ENCODE results near the gene CPT1B. TPM values are rescaled to one million over a fixed set of nuclear protein-coding genes. Genes with fewer than 3 reads are reported as not detected.

The CPT1B gene
- total and polyA plus RNA-seq, 12 donors, result 61.2 to 487 (median 398) TPM

- TF ChIP-seq, protein P1, sequence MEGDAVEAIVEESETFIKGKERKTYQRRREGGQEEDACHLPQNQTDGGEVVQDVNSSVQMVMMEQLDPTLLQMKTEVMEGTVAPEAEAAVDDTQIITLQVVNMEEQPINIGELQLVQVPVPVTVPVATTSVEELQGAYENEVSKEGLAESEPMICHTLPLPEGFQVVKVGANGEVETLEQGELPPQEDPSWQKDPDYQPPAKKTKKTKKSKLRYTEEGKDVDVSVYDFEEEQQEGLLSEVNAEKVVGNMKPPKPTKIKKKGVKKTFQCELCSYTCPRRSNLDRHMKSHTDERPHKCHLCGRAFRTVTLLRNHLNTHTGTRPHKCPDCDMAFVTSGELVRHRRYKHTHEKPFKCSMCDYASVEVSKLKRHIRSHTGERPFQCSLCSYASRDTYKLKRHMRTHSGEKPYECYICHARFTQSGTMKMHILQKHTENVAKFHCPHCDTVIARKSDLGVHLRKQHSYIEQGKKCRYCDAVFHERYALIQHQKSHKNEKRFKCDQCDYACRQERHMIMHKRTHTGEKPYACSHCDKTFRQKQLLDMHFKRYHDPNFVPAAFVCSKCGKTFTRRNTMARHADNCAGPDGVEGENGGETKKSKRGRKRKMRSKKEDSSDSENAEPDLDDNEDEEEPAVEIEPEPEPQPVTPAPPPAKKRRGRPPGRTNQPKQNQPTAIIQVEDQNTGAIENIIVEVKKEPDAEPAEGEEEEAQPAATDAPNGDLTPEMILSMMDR (IDR thresholded peaks at IDR 0.05), result peak in 5 of 9 donors; percentile 14 to 31 (median 25)
- Histone ChIP-seq H3K36me3 (peaks cover 0 to 18% (median 0%) of the 10 kb centered on the region in 9 donors), H3K27ac (peak overlapping the region in 1 of 10 donors; percentile 93), H3K27me3 (peaks cover 0 to 3% (median 0%) of the 10 kb centered on the region in 7 donors), H3K4me3 (peak overlapping the region in 3 of 10 donors; percentile 62 to 95 (median 81)), H3K9me3 (no peaks in the 10 kb centered on the region), H3K4me1 (peaks cover 7 to 54% (median 44%) of the 10 kb centered on the region in 9 donors)
- WGBS, 2 donors, result 86 to 87% methylated on average over 27 of the region's 27 CpGs
- ATAC-seq (peak in 1 of 8 donors; percentile 1), DNase-seq (peak in 1 of 2 donors; percentile 38)
- intact Hi-C loops (cut with DNase I), result loop anchor here in 6 of 10 donors (5.0 kb wide), 5 partner anchors 47 to 87 kb away; partner anchors contain the start of gene SHANK3 (in 2 of the 6)
These were observed 47.5 kb upstream of the CPT1B start for GRCh38 chr22:50625568-50626313.

DNA sequence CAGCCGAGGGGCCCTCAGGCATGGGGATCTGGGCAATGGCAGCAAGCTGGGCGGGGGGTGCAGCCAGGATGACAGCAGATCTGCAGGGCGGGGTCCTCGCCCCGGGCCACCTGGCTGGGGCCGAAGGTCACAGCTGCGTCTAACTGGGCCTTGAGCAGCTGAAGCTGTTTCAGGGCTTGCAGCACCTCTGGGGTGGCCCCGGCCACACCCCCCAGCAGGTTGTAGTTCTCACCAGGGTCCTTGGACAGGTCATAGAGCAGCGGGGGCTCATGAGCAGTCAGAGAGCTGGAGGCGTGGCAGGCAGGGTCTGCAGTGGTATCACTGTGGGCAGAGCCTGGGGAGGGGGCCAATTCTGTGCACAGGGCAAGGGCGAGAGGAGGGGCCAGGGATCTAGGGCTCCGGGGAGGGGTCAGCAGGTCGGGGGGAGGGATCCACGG is 46.9 kb upstream of the CPT1B start:
- 88% methylated on average over 14 of the region's 14 CpGs for WGBS, 2 donors
- DNase-seq (no peak), ATAC-seq (no peak)
- TF ChIP-seq, protein P1 (IDR thresholded peaks at IDR 0.05), result no peak
- intact Hi-C loops (cut with DNase I), result loop anchor here in 6 of 10 donors (5.0 kb wide), 5 partner anchors 47 to 87 kb away; partner anchors contain the start of gene SHANK3 (in 2 of the 6)
- H3K27ac ChIP-seq, result no peak overlapping the region
- H3K4me3 ChIP-seq, result no peak overlapping the region
- peaks cover 0 to 3% (median 0%) of the 10 kb centered on the region in 7 donors for H3K27me3 ChIP-seq
- H3K4me1 ChIP-seq, result peaks cover 7 to 59% (median 47%) of the 10 kb centered on the region in 9 donors
- no peaks in the 10 kb centered on the region for H3K9me3 ChIP-seq
- peaks cover 0 to 18% (median 0%) of the 10 kb centered on the region in 9 donors for H3K36me3 ChIP-seq

DNA sequence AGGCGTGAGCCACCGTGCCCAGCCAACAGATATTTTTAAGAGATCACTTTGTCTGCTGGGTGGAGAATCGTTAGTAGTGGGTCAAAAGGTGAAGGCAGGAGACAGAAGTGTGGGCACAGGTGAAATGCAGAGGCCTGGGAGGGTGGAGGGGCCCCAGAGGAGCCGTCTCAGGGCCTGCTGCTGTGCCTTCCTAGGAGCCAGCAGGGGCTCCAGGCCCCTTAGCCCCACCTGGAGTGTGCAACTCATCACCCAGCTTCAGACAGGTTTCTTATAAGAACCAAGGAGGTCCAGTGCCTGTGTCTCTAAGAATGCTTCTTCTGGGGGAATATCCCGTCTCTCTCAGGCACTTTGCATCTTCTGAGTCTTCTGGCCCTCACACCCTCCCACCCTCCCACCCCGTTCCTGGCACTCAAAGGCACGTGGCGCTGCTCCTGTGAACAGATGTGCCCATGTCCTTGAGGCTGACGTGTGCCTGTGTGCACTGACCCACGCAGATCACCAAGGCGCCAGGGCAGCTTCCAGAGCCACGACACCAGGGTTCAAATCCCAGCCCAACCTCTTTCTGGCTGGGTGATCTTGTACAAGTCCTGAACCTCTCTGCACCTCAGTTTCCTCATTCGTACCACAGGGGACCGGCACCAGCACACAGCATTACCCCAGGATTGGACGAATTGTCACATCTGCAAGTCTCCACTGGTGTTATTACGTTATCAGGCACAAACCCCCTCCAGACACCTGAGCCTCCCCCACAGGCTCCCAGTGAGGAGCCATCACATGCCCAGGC is 46.3 kb upstream of the CPT1B start:
- Histone ChIP-seq H3K27me3 (peaks cover 0 to 3% (median 0%) of the 10 kb centered on the region in 7 donors), H3K9me3 (no peaks in the 10 kb centered on the region), H3K36me3 (peaks cover 0 to 18% (median 0%) of the 10 kb centered on the region in 9 donors), H3K27ac (no peak overlapping the region), H3K4me3 (no peak overlapping the region), H3K4me1 (peaks cover 9 to 60% (median 52%) of the 10 kb centered on the region in 9 donors)
- ATAC-seq (no peak), DNase-seq (no peak)
- intact Hi-C loops (cut with DNase I), result loop anchor here in 6 of 10 donors (5.0 kb wide), 9 partner anchors 47 to 382 kb away; partner anchors contain the start of genes CPT1B (in 3 of the 6), SCO2 (in 2 of the 6), SHANK3 (in 2 of the 6) and TYMP (in 2 of the 6)
- TF ChIP-seq, protein P1 (IDR thresholded peaks at IDR 0.05), result no peak
- 79 to 86% methylated on average over 16 of the region's 16 CpGs for WGBS, 2 donors

Measured in heart right ventricle (tissue), 16 donors.